Transverse colon (tissue), 3 donors: ENCODE measurements around the gene RSRC1.

Experiments
- CTCF ChIP-seq, 5 experiments: fragments of 200-600 bp in 3 of 5; fragments of 450-650 bp in 2 of 5; sonication (generic) in 3 of 5; IDR thresholded peaks; 1 replicate in 2 of 5; 2 replicates in 3 of 5; pipeline ENCODE4 v1.5.1; 2016 to 2017; ENCODE audit warnings: antibody characterized with exemption in 5 of 5, inconsistent platforms in 3 of 5, mild to moderate bottlenecking in 2 of 5, moderate library complexity in 1 of 5
- EP300 ChIP-seq: sonication (generic); formaldehyde crosslinking; IDR thresholded peaks from one replicate; pipeline ENCODE4 v1.6.1; 2017; ENCODE audit warnings: antibody characterized with exemption, low read depth

GRCh38 chr3:158479051-158479450 lies 369.2 kb downstream of the RSRC1 start:
- no peak for TF ChIP-seq CTCF (IDR thresholded peaks at IDR 0.05)
- TF ChIP-seq EP300 = no peak
